ENCODE data around the gene NT5C2.
A peak's percentile ranks its signal among the peaks of the same experiment; 100 is the strongest.

The NT5C2 gene

GRCh38 chr10:103058034-103058433, 135.0 kb downstream of the NT5C2 start:
- no peak overlapping the region for H3K27ac ChIP-seq (ENCODE audit: poor library complexity, severe bottlenecking)
- no peak for TF ChIP-seq CTCF (IDR thresholded peaks at IDR 0.05; ENCODE audit: poor library complexity, severe bottlenecking)
- no peaks in the 10 kb centered on the region for H3K36me3 ChIP-seq (ENCODE audit: low read depth)
- DNase-seq (ENCODE audit: low spot score) (no peak), ATAC-seq (ENCODE audit: low read depth) (no peak)
- no peaks in the 10 kb centered on the region for H3K4me1 ChIP-seq (ENCODE audit: insufficient read depth, poor library complexity, severe bottlenecking)
- H3K27me3 ChIP-seq (ENCODE audit: insufficient read depth, poor library complexity, severe bottlenecking): no peaks in the 10 kb centered on the region
- no peaks in the 10 kb centered on the region for H3K9me3 ChIP-seq (ENCODE audit: severe bottlenecking)
- no peak overlapping the region for H3K4me3 ChIP-seq (ENCODE audit: severe bottlenecking)

GRCh38 chr10:103055105-103055504, 138.0 kb downstream of the NT5C2 start:
- Histone ChIP-seq H3K4me3 (ENCODE audit: severe bottlenecking) (no peak overlapping the region), H3K27ac (ENCODE audit: poor library complexity, severe bottlenecking) (no peak overlapping the region), H3K36me3 (ENCODE audit: low read depth) (no peaks in the 10 kb centered on the region), H3K4me1 (ENCODE audit: insufficient read depth, poor library complexity, severe bottlenecking) (no peaks in the 10 kb centered on the region), H3K27me3 (ENCODE audit: insufficient read depth, poor library complexity, severe bottlenecking) (no peaks in the 10 kb centered on the region), H3K9me3 (ENCODE audit: severe bottlenecking) (no peaks in the 10 kb centered on the region)
- DNase-seq (ENCODE audit: low spot score) (no peak), ATAC-seq (ENCODE audit: low read depth) (no peak)
- no peak for TF ChIP-seq CTCF (IDR thresholded peaks at IDR 0.05; ENCODE audit: poor library complexity, severe bottlenecking)

GRCh38 chr10:103054621-103055020, 138.5 kb downstream of the NT5C2 start:
- Histone ChIP-seq H3K27me3 (ENCODE audit: insufficient read depth, poor library complexity, severe bottlenecking) (no peaks in the 10 kb centered on the region), H3K27ac (ENCODE audit: poor library complexity, severe bottlenecking) (no peak overlapping the region), H3K4me1 (ENCODE audit: insufficient read depth, poor library complexity, severe bottlenecking) (no peaks in the 10 kb centered on the region), H3K9me3 (ENCODE audit: severe bottlenecking) (no peaks in the 10 kb centered on the region), H3K4me3 (ENCODE audit: severe bottlenecking) (no peak overlapping the region), H3K36me3 (ENCODE audit: low read depth) (no peaks in the 10 kb centered on the region)
- no peak for ATAC-seq (ENCODE audit: low read depth)
- no peak for DNase-seq (ENCODE audit: low spot score)
- no peak for TF ChIP-seq CTCF (IDR thresholded peaks at IDR 0.05; ENCODE audit: poor library complexity, severe bottlenecking)

- no peaks in the 10 kb centered on the region for H3K9me3 ChIP-seq (ENCODE audit: severe bottlenecking)
- DNase-seq (ENCODE audit: low spot score) (no peak), ATAC-seq (ENCODE audit: low read depth) (peak; percentile 67)
- H3K27me3 ChIP-seq (ENCODE audit: insufficient read depth, poor library complexity, severe bottlenecking): no peaks in the 10 kb centered on the region
- TF ChIP-seq CTCF (IDR thresholded peaks at IDR 0.05; ENCODE audit: poor library complexity, severe bottlenecking): peak; percentile 23
- H3K4me1 ChIP-seq (ENCODE audit: insufficient read depth, poor library complexity, severe bottlenecking): no peaks in the 10 kb centered on the region
- no peaks in the 10 kb centered on the region for H3K36me3 ChIP-seq (ENCODE audit: low read depth)
- no peak overlapping the region for H3K4me3 ChIP-seq (ENCODE audit: severe bottlenecking)
- H3K27ac ChIP-seq (ENCODE audit: poor library complexity, severe bottlenecking): no peak overlapping the region
These were observed 139.2 kb downstream of the NT5C2 start for GRCh38 chr10:103053659-103054581.

GRCh38 chr10:103049237-103049636, 143.8 kb downstream of the NT5C2 start:
- no peak overlapping the region for H3K27ac ChIP-seq (ENCODE audit: poor library complexity, severe bottlenecking)
- no peak for DNase-seq (ENCODE audit: low spot score)

More at GRCh38 chr10:103049237-103049636, 143.8 kb downstream of the NT5C2 start:
- TF ChIP-seq CTCF (IDR thresholded peaks at IDR 0.05; ENCODE audit: poor library complexity, severe bottlenecking): no peak
- Histone ChIP-seq H3K36me3 (ENCODE audit: low read depth) (no peaks in the 10 kb centered on the region), H3K27me3 (ENCODE audit: insufficient read depth, poor library complexity, severe bottlenecking) (no peaks in the 10 kb centered on the region), H3K4me1 (ENCODE audit: insufficient read depth, poor library complexity, severe bottlenecking) (no peaks in the 10 kb centered on the region), H3K4me3 (ENCODE audit: severe bottlenecking) (no peak overlapping the region), H3K9me3 (ENCODE audit: severe bottlenecking) (no peaks in the 10 kb centered on the region)
- no peak for ATAC-seq (ENCODE audit: low read depth)
